GM23248 (cell line): ENCODE measurements around the gene CIAO2A.

Source experiments
- EZH2 ChIP-seq: fragments of 200-600 bp; sonication (generic); IDR thresholded peaks from 2 replicates; pipeline ENCODE4 v1.6.1; 2018; ENCODE audit warnings: antibody characterized with exemption, mild to moderate bottlenecking; ENCODE audit not compliant: insufficient read depth, poor library complexity, severe bottlenecking
- EZH2phosphoT487 ChIP-seq: fragments of 200-600 bp; sonication (generic); IDR thresholded peaks from 2 replicates; pipeline ENCODE4 v1.6.1; 2018; ENCODE audit warnings: antibody characterized with exemption, moderate library complexity, mild to moderate bottlenecking, low read depth; ENCODE audit not compliant: insufficient read depth

GRCh38 chr15:64136347-64136746, 42.7 kb upstream of the CIAO2A start:
- TF ChIP-seq EZH2 (no peak), EZH2phosphoT487 (no peak)
